HG02970 (cell line): ENCODE data around the gene C17orf113.

Source experiments
- ATAC-seq: cut with Tn5 transposase; IDR thresholded peaks from one replicate; pipeline ENCODE4 v1.9.1; 2021; ENCODE audit warnings: mild to moderate bottlenecking, moderate library complexity, moderate number of reproducible peaks; ENCODE audit not compliant: unreplicated experiment, low FRiP score

The C17orf113 gene

DNA sequence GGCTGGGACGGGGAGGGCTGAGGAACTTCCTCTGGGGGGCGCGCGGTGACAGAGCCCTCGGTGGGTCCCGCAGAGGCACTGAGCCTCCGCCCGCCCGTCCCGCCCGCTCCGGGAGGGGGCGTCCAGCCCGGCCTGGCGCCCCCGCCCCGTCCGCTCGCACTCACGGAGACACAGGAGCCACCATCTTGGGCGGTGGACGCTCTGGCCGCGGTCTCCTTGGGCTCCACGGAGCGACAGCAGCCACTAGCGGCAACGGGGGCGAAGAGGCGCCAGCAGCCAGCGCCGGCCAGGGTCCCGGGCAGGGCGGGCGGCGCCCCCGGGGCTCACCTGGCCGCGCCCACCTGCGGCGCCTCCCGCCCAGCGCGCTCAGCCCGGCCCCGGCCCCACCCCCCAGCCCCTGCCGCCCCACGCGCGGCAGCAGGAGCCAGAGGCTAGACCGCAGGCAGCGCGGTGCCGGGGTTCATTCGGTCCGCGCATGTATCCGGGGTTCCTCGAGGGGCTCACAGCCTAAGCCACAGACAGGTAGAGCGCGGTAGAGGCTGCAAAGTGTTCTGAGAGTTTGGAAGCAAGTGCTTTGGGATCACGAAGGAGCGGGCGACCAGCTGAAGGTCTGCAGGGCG lies at the start of gene C17orf113:
Gene C17orf113, minus strand, starts transcription at position 209 of the 620 bp plus-strand sequence. CDS start 7,225 bp downstream, outside the sequence.
- ATAC-seq: no peak

DNA sequence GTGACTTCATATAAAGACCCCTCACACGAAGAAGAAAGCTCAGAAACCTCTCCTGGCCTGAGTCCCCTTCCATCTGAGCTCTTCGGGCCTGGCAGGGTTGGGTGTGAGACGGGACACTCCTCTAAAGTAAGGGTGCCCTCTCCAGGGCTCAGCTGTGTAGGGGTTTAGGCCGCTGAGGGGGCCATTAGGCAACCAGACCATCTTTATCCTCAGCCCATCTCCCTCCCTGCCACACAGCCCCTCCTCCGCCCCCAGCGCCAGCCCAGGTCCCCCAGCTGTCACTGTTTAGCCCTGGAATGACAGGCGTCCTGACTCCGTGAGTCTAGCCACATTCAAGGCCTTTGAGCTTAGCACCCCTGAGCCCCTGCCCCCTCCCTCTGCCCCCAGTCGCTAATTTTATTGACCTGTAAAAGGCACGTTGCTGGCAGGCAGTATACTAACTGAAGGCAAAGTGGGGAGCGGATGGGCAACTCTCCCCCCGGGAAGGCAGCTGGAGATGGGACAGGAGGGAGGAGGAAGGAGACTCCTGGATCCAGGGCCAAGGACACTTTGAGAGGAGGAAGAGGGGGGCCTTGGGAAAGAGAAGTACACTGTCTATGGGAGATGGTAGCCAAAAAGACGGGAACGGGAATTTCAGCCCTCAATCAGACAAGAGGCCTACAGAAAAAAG lies 48.5 kb upstream of the C17orf113 start:
- ATAC-seq: no peak

DNA sequence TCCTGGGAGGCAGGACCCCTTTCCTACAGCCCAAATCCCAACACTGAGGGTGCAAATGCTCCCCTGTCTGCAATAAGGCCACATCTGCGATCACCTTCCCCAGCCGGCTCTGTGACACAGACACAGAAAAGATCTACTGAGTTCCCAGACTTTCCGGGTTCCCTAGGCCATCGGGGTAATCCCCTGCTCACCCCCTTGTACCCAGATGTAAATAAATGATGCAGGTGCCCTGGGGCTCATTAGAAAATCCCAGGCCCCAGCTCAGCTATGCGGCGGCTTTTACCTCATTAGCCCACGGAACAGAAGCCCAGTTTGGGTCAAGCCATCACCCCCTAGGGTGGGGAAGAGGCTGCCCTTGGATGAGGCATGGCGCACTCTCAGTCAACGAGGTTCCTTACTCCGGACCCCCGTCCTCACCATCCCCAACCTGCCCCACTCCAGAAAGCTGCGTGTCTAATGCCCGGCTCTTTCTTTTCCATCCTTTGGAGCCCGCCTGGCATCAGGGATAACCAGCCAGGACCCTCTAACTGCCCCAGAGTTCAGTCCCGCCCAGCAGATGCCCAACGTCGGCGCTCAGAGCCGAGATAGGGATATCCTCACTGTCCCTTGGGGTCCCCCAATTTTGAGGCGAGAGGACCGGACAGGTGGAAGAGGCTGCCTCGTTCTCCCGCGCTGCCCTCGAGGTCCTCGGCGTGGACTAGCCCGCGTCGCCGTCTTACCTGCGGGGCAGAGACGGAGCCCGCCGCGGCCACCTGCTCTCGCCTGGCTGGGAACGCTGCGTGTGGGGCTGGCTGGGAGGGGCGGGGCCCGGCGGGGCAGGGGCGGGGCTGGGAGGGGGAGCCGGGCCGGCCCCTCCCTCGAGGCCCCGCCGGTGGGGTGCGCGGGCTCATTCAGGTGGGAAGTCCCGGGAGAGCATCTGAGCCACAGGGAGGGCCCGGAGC lies 47.6 kb upstream of the C17orf113 start, which contains the start of gene ZNF385C:
Gene ZNF385C, minus strand, starts transcription at position 783 of the 941 bp plus-strand sequence. CDS start 35,417 bp downstream, outside the sequence.
- no peak for ATAC-seq

DNA sequence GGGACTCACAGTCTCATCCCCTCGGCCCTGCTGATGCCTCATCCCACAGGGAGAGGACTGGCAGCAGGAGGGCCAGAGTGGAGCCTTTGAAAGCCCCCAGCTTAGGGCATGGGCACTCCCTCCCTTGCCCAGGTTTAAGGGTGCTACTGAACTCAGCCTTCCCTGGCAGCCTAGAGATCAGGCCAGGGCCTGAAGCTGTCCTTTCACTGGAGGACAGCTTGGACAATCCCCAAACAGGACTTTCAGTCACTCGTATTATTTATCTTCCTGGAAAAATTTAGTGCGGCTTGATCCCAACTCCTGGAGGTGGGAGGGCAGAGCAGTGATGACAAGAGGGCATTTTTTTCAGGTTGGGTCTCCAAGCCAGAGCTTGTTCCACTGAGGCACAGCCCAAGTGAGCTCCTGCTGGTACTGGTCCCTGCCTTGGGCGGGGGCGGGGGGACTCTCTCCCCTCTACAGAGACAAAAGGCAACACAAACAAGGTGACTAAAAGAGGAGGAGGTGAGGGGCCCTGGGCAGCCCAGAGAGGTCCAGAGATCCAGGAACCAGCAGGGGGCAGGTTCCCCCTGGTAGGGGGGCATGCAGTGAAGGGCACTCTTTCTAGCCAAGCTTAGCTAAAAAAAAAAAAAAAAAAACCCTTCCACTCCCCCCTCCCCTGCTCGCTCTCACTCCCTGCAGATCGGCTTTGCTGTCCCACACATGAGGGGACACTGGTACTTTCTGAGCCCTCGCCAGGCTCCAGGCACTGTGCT lies 46.1 kb upstream of the C17orf113 start:
- ATAC-seq: no peak

DNA sequence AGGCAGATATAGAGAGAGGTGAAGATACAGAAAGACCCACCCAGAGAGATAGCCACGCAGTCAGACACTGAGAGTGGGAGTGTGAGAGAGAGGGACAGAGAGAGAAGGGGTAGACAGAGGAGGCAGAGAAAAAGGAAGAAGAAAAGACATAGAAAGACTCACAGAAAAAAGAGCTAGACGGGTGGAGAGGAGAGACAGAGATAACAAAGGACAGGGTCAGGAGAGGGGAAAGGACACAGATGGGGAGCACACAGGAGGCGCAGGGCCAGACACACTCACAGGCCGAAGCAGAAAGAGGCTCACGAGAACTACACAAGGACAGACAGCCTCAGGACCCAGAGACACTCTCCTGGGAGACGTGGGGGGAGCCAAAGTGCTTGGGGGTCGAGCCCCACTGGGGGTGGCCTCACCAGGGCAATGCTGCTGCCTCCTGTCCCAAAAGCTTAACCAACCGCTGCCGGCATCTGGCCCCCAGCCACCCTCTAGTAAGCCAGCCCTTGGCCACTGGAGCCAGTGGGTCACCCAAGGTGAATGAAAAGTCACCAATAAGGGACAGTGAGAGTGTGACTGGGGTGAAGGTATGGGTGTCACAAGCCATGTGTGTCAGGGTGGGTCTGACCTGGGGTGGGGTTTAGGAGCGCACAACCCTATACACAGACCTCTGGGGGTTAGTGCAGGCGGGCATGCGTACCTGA lies 44.1 kb upstream of the C17orf113 start:
- no peak for ATAC-seq

DNA sequence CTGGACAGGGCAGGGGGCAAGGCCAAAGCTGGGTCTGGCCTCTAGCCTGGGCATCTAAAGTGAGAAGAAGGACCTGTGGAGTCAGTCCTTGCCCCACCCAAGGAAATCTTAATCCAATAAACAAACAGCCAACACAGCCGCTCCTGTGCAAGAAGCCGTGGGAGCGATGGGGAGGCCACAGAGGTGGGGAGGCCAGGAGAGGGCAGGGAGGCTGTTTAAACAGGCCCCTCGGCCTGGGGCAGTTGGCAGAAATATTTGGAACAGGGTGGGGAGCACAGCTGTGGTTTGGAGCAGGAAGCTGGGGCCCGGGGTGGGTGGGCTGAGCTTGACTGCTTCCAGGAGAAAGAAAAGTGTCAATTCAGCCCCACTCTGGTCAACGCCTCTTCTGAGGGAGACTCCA lies 42.5 kb upstream of the C17orf113 start:
- ATAC-seq: no peak

DNA sequence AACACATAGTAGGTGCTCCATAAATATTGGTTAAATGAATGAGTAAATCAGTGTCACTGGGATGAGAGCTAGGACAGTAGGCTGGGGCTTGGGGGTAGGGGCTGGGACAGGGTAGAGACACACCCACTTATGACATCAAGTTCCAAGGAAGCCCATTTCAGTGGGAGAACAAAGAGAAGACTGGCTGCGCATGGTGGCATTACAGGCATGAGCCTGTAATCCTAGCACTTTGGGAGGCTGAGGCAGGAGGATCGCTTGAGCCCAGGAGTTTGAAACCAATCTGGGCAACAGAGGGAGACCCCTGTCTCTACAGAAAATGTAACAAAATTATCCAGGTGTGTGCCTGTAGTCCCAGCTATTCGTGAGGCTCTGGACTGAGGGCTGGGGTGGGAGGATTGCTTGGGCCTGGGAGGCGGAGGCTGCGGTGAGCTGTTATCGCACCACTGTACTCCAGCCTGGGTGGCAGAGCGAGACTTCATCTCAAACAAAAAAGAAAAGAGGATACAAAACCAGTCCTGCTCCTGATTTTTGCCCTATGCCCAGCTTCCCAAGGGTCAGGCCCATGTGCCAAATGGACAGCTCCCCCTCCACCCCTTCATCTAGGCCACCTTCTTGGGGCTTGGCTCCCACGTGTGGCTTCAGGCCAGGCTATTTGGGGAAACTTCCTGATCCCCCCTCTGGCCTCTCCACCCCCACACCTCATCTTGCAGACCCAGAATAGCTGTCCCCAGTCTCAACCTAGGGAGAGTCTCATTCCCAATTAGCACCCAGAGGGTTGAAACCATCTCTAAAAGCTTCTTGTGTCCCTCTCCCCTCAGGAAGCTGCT lies 40.8 kb upstream of the C17orf113 start:
- no peak for ATAC-seq

DNA sequence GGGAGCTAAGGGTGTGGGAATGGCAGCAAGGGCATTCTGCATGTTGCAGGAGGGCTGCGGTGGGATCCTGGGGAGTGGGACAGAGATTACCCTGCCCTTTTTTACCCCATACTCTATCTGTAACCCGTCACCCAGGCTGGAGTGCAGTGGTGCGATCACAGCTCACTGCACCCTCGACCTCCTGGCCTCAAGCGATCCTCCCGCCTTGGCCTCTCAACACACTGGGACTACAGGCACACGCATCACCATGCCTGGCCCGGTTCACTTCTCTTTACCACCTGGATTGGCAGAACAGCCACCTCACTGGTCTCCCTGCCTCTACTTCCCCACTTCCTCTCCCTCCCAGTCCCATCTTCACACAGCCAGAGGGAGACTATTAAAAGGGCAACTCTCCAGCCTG lies 38.3 kb upstream of the C17orf113 start:
- ATAC-seq: no peak

DNA sequence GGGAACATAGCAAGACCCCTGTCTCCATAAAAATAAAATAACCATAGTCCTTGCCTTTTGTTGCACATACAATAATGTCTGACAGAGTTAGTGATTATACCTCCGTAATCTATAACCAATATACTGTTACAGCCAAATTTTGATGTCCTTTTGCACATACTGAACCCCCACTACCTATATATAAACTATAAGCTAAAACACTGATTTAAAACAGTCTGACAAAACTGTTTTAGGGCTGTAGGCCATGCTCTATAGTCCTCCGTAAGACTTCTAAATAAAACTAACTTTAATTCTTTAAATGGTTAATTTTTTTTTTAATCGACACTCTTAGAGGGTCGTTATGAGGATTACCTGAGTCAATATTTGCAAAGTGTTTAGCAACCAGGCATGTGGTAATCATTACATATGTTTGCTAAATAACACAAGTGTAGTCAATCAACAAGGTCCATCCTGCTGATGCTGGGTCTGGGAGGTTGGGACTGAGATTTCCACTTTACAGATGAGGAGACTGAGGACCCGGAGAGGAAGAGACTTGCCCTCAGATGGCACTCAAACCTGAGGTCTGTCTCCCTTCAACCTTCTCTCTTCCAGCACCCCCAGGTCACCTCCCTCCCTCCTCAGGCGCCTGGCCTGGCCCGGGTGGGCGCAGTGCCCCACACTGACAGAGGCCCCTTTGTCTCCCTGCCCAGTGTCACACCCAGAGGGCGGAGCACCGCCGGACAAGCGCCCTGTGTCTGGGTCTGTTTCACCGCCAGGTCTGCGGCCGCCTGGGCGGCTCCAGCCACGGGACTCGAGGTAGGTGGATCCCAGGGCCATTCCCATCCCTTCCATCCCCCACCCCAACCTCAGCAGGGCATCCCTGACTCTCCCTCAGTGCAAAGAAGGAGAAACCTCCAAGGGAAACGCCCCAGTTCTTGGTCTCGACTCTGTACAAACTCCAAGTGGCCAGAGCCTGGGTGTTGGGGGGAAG lies 37.6 kb upstream of the C17orf113 start:
- ATAC-seq: no peak

DNA sequence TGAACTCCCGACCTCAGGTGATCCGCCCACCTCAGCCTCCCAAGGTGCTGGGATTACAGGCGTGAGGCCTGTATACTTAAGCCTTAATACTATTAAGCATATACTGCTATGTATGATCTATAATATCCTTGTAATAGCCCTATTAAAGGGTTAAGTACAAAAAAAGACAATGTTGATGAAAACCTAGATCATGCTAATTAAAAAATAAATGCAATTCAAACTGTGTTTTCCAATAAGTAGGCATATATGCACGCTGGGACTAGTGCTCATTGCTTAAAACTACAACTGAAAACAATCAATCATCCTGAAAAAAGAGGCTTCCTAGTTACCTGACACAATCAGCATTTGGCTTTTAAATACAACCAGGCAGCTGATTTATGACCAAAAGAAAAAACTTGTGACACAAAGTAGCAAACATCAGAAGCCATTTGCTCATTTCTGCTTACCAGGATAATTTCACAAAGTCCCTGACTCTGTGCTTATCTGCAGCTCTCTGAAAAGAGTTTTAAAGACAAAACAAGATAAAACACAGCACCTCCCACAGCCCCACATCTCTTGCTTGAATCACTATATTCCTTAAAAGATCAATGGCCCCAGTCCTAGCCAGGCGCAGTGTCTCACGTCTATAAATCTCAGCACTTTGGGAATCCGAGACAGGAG lies 36.8 kb upstream of the C17orf113 start:
- ATAC-seq: no peak

DNA sequence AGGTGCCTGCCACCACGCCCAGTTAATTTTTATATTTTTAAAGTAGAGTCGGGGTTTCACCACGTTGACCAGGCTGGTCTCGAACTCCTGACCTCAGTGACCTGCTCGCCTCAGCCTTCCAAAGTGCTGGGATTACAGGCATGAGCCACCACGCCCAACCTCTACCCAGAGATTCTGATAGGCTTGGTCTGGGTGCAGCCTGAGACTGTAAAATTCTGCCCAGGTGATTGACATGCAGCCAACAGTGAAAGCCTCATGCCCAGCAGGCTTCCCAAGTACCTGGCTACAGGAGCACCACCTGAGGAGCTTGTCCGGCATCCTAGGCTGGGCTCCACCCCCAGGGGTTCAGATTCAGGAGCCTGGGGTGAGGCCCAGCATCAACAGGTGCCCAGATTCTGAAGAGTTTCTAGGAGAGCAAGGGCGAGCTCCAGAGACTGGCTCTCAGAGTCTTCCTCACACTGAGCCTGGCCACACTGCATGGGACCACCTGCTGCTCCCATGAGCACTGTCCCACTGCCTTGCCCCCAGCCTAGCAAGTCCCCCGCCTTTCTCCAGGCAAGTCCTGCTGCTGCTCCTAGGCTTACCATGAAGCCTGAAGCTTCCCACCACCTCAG lies 31.2 kb upstream of the C17orf113 start:
- ATAC-seq: no peak

DNA sequence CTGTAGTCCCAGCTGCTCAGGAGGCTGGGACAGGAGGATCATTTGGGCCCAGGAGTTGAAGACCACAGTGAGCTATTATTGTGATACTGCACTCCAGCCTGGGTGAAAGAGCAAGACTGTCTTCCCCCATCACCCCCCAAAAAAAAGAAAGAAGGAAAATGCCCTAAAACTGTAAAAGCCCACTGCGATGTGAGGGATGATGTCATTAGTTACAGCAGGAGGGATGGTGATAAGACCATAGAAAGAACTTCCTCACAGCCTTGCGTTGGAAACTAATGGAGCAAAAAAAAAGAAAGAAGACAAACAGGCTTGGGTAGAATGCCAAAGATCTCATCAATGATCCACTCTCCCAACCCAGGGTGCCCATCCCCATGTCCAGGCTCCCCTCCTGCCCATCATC lies 29.1 kb upstream of the C17orf113 start:
- no peak for ATAC-seq

DNA sequence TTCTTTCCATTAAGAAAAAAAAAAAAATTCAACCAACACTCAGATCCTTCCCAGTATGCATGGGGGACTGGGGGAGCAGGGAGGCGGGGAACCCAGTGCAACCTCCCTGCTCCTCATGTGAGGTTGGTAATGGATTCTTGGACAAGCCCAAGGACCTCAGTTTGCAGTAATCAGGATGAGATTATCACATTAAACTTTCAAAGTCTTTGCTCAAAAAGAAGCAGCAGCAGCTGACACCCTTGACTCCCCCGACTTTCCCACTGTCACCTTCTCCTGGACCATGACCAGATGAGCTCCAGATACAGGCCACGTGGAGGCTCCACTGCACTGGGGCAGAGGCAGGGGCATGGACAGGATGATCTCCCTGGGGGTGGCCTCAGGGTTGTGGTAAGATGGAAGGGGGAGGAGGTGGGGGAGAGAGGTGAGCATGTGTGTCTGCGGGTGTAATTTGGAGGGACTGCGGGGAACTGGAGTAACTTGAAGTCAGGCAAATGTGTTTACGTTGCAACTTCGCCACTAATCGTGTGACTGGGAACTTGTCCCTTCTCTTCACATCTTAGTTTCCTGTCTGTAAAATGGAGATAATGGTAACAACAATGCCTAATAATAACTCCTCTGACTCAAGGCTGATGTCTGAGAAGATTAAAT lies 28.1 kb upstream of the C17orf113 start:
- ATAC-seq: no peak

DNA sequence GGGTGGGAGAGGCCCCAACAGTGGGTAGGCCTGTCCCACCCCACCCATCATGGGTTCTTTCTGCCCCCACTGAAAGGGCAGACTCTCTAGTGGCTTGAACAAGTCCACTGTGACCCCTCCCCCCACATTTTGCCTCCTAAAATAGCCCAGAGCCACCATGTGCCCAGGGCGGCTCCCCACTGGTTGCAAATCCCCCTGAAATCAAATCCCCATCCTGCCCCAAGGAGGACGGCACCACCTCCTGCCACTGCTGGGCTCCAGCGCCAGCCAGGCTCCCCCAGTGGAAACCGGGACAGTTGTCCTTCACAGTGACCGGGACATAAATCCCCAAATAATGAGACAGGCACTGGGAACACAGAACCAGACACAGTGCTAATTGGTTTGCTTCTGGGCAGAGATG lies 27.4 kb upstream of the C17orf113 start:
- no peak for ATAC-seq

DNA sequence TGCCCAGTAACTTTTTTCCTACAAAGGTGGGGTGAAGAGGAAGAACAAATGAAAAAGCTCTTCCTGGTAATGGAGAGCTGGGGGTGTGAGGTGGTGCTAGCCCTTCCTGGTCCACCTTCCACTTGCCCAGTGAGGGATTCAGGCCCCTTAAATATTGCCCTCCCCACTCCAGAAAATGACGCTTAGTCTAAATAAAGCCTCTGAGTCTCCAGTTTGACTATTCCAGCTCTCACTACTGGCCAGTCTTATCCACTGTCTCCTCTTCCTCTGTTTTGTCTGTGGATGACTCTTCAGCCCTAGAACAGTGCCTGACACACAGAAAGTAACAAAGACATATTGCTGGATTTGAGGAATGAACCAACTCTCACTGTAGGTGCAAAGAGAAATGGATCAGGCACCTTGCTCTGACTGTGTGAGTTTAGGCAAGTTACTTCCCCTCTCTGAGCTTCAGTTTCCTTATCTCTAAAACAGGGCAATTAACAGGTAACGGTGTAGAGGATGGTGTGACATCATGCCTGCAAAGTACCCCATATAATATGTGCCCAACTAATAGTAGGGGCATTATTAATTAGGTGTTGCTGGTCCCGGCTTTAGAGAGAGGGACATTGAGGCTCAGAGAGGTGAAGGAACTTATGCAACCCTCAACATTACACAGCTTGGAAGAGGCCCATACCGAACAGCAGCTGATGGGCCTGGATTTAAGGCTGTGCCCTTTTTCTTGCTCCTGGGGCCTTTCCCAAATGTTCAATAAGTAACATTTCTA lies 26.6 kb upstream of the C17orf113 start:
- no peak for ATAC-seq

DNA sequence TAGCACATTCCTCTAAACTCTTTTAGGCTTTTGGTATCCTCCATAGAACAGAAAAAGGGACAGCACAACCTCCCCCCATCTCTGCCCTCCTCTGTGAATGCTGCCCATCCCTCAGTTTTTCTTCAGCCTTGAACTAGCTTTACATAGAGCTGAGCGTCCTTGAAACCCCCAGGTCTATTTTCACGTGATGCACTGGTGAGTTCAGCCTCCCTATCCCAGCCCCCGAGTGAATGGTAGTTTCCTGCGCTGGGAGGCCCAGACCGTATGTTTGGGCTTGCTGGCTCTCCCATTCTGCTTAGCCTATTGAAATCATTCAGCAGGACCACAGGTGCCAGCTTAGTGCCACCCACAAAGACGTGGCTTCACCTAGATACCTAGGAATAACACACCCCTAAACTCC lies 25.4 kb upstream of the C17orf113 start:
- no peak for ATAC-seq
